DND-41 (cell line): ENCODE results near the gene RASGRF2.
"Not testable (repeated sequence)": the region's sequence is repeated elsewhere in the genome, so short reads cannot be mapped to it uniquely, and the experiment has no call there.

Experiments used
- ATAC-seq: fragments of 200-7000 bp; cut with Tn5 transposase; 3 replicates; pipeline ENCODE4 v1.9.1; 2021; ENCODE audit warnings: low read depth; ENCODE audit not compliant: insufficient read depth
- DNase-seq: peaks from one replicate; pipeline ENCODE4 v3.0.0-alpha.2; 2020
- H2AFZ ChIP-seq: 2 replicates; pipeline ENCODE4 v1.6.0; 2012; ENCODE audit warnings: low read depth, low read length
- H3K27ac ChIP-seq: 2 replicates; pipeline ENCODE4 v1.5.1; 2012; ENCODE audit warnings: low read length, inconsistent platforms
- H3K27me3 ChIP-seq: fragments of 200-600 bp; sonication (generic); 2 replicates; pipeline ENCODE4 v1.6.0; 2012; ENCODE audit warnings: low read length, mild to moderate bottlenecking, inconsistent platforms; ENCODE audit not compliant: insufficient read depth, poor library complexity
- H3K36me3 ChIP-seq: 2 replicates; pipeline ENCODE4 v1.5.1; 2012; ENCODE audit warnings: low read length, inconsistent platforms; ENCODE audit not compliant: insufficient read depth
- H3K4me1 ChIP-seq: 2 replicates; pipeline ENCODE4 v1.5.1; 2012; ENCODE audit warnings: mild to moderate bottlenecking, low read length; ENCODE audit not compliant: insufficient read depth
- H3K4me2 ChIP-seq: 2 replicates; pipeline ENCODE4 v1.6.0; 2012; ENCODE audit warnings: mild to moderate bottlenecking, moderate library complexity, low read length, inconsistent platforms; ENCODE audit not compliant: insufficient read depth
- H3K4me3 ChIP-seq, 2 experiments: fragments of 200-600 bp in 1 of 2; shearing (Covaris generic) in 1 of 2; 2 replicates each; pipeline ENCODE4 v1.5.1; 2012 to 2016; ENCODE audit warnings: inconsistent platforms in 2 of 2, low read length in 2 of 2, mild to moderate bottlenecking in 2 of 2, low read depth in 1 of 2, moderate library complexity in 1 of 2
- H3K79me2 ChIP-seq: 2 replicates; pipeline ENCODE4 v1.6.0; 2012; ENCODE audit warnings: low read length, inconsistent platforms; ENCODE audit not compliant: insufficient read depth
- H3K9ac ChIP-seq: 2 replicates; pipeline ENCODE4 v1.6.0; 2012; ENCODE audit warnings: low read depth, mild to moderate bottlenecking, inconsistent platforms, low read length, moderate library complexity
- H3K9me3 ChIP-seq: 2 replicates; pipeline ENCODE4 v1.5.1; 2012; ENCODE audit warnings: low read length, moderate library complexity, mild to moderate bottlenecking, inconsistent platforms; ENCODE audit not compliant: insufficient read depth, severe bottlenecking
- H4K20me1 ChIP-seq: 2 replicates; pipeline ENCODE4 v1.6.0; 2012; ENCODE audit warnings: low read length; ENCODE audit not compliant: insufficient read depth
- CTCF ChIP-seq: IDR thresholded peaks from 2 replicates; pipeline ENCODE4 v1.5.1; 2012; ENCODE audit warnings: borderline replicate concordance, low read length, moderate library complexity, mild to moderate bottlenecking; ENCODE audit not compliant: poor library complexity, severe bottlenecking; ENCODE audit errors: extremely low read depth
- EZH2 ChIP-seq: IDR thresholded peaks from 3 replicates; pipeline ENCODE4 v1.6.1; 2012; ENCODE audit warnings: borderline replicate concordance, low read depth, mild to moderate bottlenecking, moderate library complexity, low read length, inconsistent platforms; ENCODE audit not compliant: severe bottlenecking

Gene RASGRF2

GRCh38 chr5:81117566-81117965 lies 157.4 kb downstream of the RASGRF2 start:
- Histone ChIP-seq H2AFZ (no peak overlapping the region), H3K27me3 (no peaks in the 10 kb centered on the region), H4K20me1 (no peaks in the 10 kb centered on the region), H3K4me3 (no peak overlapping the region), H3K27ac (no peak overlapping the region), H3K9me3 (no peaks in the 10 kb centered on the region), H3K79me2 (no peaks in the 10 kb centered on the region), H3K4me1 (no peaks in the 10 kb centered on the region), H3K9ac (no peak overlapping the region), H3K36me3 (no peaks in the 10 kb centered on the region), H3K4me2 (no peak overlapping the region)
- ATAC-seq (no peak), DNase-seq (no peak)
- TF ChIP-seq EZH2: no peak
- no peak for TF ChIP-seq CTCF

GRCh38 chr5:81121273-81121672 lies 161.1 kb downstream of the RASGRF2 start:
- Histone ChIP-seq H3K9me3 (no peaks in the 10 kb centered on the region), H3K9ac (no peak overlapping the region), H3K4me3 (no peak overlapping the region), H2AFZ (no peak overlapping the region), H3K27ac (no peak overlapping the region), H3K4me1 (no peaks in the 10 kb centered on the region), H3K79me2 (no peaks in the 10 kb centered on the region), H3K36me3 (no peaks in the 10 kb centered on the region), H4K20me1 (no peaks in the 10 kb centered on the region), H3K4me2 (no peak overlapping the region), H3K27me3 (no peaks in the 10 kb centered on the region)
- DNase-seq (no peak), ATAC-seq (no peak)
- TF ChIP-seq EZH2 (no peak), CTCF (no peak)

- Histone ChIP-seq H3K27me3 (no peaks in the 10 kb centered on the region), H3K36me3 (no peaks in the 10 kb centered on the region), H3K9ac (no peak overlapping the region), H3K9me3 (no peaks in the 10 kb centered on the region), H3K79me2 (no peaks in the 10 kb centered on the region), H2AFZ (no peak overlapping the region), H4K20me1 (no peaks in the 10 kb centered on the region), H3K27ac (no peak overlapping the region), H3K4me2 (no peak overlapping the region), H3K4me1 (no peaks in the 10 kb centered on the region), H3K4me3 (no peak overlapping the region)
- no peak for TF ChIP-seq CTCF
- no peak for TF ChIP-seq EZH2
- ATAC-seq (no peak), DNase-seq (no peak)
Measured at GRCh38 chr5:81121836-81122630, 161.9 kb downstream of the RASGRF2 start.

- ATAC-seq, H3K9me3 ChIP-seq: not testable (repeated sequence)
Measured at GRCh38 chr5:81124689-81125088, 164.5 kb downstream of the RASGRF2 start.

More at GRCh38 chr5:81124689-81125088, 164.5 kb downstream of the RASGRF2 start:
- not testable (repeated sequence) for H3K27ac ChIP-seq, H3K4me3 ChIP-seq, H3K9ac ChIP-seq, H3K79me2 ChIP-seq, DNase-seq, H3K4me2 ChIP-seq, H3K4me1 ChIP-seq, H3K27me3 ChIP-seq, H3K36me3 ChIP-seq, H4K20me1 ChIP-seq, H2AFZ ChIP-seq
